Measurements from ENCODE around the gene SPIB. TPM values are rescaled to one million over a fixed set of nuclear protein-coding genes. Genes with fewer than 3 reads are reported as not detected.
A peak's percentile ranks its signal among the peaks of the same experiment; 100 is the strongest.
"Not testable (repeated sequence)": the region's sequence is repeated elsewhere in the genome, so short reads cannot be mapped to it uniquely, and the experiment has no call there.

SPIB gene
- total RNA-seq, 1 donor from 2014 or later: 0.10 TPM

DNA sequence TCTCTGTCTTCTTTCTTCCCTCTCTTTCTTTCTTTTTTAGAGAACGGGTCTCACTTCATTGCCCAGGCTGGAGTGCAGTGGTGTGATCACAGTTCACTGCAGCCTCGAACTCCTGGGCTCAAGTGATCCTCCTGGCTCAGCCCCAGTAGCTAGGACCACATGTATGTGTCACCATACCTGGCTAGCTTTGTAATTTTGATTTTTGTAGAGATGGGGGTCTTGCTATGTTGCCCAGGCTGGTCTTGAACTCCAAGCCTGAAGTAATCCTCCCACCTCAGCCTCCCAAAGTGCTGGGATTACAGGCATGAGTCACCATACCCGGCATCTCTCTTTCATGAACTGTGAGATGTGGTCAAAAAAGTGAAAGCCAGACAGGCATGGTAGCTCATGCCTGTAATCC lies 54.6 kb downstream of the SPIB start:
- not testable (repeated sequence) for DNase-seq

DNA sequence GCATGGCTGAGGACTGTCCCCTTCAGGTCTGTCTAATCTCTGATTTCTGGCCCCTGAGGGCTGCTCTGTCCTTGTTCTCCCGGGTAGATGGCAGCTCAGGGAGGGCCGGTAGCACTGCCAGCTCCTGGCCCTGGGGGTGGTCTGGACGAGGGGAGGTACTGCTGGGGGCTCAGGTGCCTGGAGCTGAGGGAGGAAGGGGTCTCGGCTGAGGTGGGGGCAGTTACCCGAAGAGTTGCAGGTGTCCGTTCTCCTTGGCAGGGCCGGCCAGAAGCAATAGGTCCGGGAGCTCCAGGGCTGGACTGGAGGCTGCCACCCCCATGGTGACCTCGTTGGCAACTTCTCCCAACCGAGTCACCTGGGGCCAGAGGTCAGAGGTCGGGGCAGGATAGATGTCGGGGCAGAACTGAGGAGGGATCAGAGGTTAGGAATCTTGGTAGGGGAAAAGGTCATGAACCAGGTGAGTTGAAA lies 56.4 kb downstream of the SPIB start:
- no peak for DNase-seq

DNA sequence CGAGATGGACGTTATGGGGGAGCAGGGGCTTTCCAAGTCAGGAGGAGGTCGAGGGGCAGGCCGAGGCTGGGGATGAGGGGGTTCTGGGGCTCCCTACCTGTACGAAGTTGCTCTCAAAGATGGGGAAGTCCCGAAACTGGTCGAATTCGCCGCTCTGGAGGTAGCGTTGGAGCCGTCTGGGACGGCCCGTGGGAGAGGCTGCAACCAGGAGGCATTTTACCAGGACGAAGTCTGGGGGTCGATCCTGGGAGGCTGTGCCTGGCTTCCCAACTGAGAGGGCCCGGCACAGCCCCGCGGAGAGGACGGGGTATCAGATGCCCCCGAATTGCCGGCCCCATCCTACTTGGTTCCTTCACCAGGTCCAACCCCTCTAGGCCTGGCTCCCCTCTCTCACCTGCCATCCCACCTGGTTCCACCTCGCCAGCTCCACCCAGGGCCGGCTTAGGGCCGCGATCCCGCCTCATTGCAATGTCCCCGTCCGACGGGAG lies 57.0 kb downstream of the SPIB start:
- DNase-seq: no peak

- peak; percentile 98 for DNase-seq
Observed at GRCh38 chr19:50476224-50476906, 57.6 kb downstream of the SPIB start, which contains the start of the genes EMC10 and GARIN5A. Gene EMC10 (plus strand): TSS chr19:50476507. CDS start chr19:50476545, 38 bp downstream. Gene GARIN5A (minus strand): TSS chr19:50476848. CDS start chr19:50476388, 460 bp downstream.

- DNase-seq: no peak
Observed at GRCh38 chr19:50476907-50477238, 58.1 kb downstream of the SPIB start.

- no peak for DNase-seq
Observed at GRCh38 chr19:50477751-50478515, 59.2 kb downstream of the SPIB start.

GRCh38 chr19:50478901-50479715 lies 60.4 kb downstream of the SPIB start:
- no peak for DNase-seq

GRCh38 chr19:50479761-50480251 lies 61.1 kb downstream of the SPIB start:
- DNase-seq: no peak

- DNase-seq: no peak
Observed at GRCh38 chr19:50480281-50481111, 61.8 kb downstream of the SPIB start.

Other genes with a start within 250 kb of the SPIB start
- gene MYH14, start 215.3 kb upstream of the SPIB start, total RNA-seq: 60.6 TPM
- 1.0 TPM for gene KCNC3, start 89.6 kb upstream of the SPIB start, total RNA-seq
- gene NAPSA, start 53.3 kb upstream of the SPIB start, total RNA-seq: 0.51 TPM
- gene NR1H2, start 42.5 kb upstream of the SPIB start, total RNA-seq: 53.3 TPM
- 16.0 TPM for gene POLD1, start 34.6 kb upstream of the SPIB start, total RNA-seq
- 59.5 TPM for gene MYBPC2, start 14.0 kb downstream of the SPIB start, total RNA-seq
- gene EMC10, start 57.6 kb downstream of the SPIB start, total RNA-seq: 79.0 TPM
- 0.92 TPM for gene GARIN5A, start 57.9 kb downstream of the SPIB start, total RNA-seq
- gene JOSD2, start 92.3 kb downstream of the SPIB start, total RNA-seq: 11.4 TPM
- gene ASPDH, start 95.0 kb downstream of the SPIB start, total RNA-seq: not detected
- 13.0 TPM for gene LRRC4B, start 149.5 kb downstream of the SPIB start, total RNA-seq
- gene SYT3, start 220.9 kb downstream of the SPIB start, total RNA-seq: 0.10 TPM
- not detected for gene C19orf81, start 230.5 kb downstream of the SPIB start, total RNA-seq

All from tongue (tissue), 2 donors.